HG03354 (cell line): ENCODE data around the gene RABGAP1.

ENCODE experiments used
- ATAC-seq: cut with Tn5 transposase; IDR thresholded peaks from one replicate; pipeline ENCODE4 v1.9.1; 2021; ENCODE audit warnings: mild to moderate bottlenecking; ENCODE audit not compliant: unreplicated experiment, poor library complexity, severe bottlenecking

The RABGAP1 gene

DNA sequence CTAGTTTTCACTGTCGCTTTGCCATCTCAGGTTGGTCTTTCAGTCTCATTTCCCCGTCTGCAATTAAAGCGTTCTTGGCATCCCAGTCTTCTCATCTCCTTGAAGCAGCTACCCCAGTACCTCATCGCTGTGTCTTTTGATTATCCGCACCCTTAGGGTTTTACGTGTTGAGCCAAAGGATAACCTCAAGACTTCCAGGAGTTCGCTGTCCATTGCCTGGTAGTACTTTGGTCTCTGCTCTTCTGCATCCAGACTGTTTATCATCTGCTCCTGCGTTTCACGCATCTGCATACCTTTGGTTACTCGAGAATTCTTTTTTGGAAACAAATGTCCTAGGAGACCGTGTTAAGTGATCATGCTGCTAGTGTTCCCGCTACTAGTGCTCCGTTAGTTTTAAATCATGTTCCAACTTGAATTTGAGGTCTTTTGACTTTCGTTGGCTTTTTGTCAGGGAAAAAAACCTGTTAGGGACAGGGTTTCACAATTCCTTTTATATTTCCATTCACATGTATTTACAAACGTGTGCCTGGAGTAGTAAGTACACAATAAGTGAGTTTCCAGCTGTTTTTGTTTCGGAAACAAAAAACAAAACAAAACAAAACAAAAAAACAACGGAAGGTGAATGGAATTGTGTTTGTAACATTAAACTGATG is 888 bp downstream of the RABGAP1 start:
- no peak for ATAC-seq

DNA sequence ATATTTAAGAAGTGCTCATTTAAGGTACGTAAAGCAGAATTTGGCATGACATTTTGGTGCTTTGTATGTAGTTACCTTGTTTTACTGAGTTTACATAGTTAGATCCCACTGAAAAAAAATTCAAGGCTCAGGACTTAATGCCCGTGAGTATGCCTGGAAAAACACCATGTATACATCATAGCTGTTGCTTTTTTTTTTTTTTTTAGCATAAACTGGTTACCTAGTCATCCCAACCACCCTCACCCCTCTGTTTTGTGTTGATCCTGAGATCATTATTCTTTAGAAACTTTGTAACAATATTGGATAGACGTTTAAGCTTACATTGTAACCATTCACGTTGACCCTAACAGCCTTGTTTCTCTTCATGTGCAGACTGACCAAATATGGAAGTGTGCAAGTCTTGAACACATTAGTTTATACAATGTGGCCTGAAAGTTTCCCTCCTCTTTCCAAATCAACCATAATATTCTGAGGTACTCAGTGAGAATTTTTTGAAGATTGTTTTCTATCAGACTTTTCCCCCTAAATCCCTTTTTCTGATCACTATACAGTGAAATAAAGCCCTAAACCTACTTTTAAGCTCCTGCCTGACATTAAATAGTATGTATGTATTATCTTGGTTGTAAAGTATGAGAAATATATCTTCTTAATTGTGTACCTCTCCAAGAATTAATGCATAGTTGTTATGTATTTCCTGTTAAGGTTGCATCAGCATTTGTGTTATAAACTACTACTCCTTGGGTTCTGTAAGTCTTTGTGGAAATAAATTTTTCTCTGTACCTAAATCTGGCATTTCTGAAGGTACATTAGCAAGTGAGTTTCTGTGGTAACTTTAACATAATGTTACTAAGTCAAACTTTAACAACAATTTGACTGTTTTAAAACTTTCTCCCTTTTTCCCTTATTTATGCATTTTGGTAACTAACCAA is 4.4 kb downstream of the RABGAP1 start:
- ATAC-seq: no peak

DNA sequence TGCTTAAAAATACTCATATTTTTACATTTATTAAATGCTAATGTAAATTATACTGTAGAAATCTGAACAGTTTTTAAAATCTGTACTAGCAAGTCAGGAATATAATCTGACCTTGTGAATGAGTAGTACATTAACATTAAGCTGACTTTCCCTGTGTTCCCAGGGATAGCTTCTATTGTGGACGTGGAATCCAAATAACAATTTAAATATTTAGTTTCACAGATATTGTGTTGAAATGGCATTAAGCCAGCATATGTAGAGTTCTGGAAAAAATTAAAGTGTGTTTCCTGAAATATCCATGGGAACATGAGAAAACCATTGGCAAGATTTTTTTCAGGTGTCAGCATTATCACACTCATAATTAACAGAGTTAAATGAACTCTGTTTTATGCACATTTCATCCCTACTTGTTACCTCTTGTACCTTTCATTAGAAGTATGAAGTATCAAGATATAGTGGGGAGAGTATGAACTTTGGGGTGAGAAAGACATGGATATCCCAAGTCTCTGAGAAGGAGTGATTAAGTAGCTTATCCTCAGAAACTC is 5.7 kb downstream of the RABGAP1 start:
- ATAC-seq: no peak

DNA sequence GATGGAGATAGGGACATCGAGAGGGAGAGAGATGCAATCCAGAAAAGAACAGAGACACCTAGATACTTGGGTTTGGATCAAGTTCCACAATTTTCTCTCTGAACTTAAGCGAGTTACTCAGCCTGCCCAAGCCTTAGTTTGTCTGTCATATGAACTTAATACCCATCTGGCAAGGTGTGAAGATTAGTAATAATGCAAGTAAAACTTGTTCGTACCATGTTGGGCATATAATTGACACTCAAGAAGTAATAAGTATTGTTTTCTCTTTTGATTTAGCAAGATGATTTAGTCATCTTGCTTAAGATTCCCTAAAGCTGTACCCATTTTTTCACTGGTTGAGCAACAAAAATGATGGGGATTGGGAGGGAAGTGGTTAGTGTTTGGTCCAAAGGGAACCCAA is 7.5 kb downstream of the RABGAP1 start:
- ATAC-seq: no peak

GRCh38 chr9:122949696-122950095 is 8.9 kb downstream of the RABGAP1 start:
- ATAC-seq: no peak

GRCh38 chr9:122950263-122950662 is 9.4 kb downstream of the RABGAP1 start:
- ATAC-seq: no peak

GRCh38 chr9:122951056-122951455 is 10.2 kb downstream of the RABGAP1 start:
- ATAC-seq: no peak

GRCh38 chr9:122954253-122954691 is 13.5 kb downstream of the RABGAP1 start:
- ATAC-seq: no peak

GRCh38 chr9:122955961-122956360 is 15.1 kb downstream of the RABGAP1 start:
- ATAC-seq: no peak

DNA sequence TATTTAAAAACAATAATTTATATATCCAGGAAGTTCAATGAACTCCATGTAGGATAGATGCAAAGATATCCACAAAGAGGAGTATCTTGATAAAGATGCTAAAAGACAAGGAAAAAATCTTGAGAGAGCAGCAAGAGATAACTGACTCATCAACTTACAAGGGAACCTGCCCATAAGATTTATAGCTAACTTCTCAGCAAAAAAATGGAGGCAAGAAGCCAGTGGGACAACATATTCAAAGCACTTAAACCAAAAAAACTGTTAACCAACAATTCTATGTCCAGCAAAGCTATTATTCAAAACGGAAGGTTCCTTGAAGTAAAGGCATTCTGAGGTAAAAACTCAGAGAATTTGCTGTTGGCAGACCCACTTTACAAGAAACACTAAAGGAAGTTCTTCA is 20.3 kb downstream of the RABGAP1 start:
- no peak for ATAC-seq

DNA sequence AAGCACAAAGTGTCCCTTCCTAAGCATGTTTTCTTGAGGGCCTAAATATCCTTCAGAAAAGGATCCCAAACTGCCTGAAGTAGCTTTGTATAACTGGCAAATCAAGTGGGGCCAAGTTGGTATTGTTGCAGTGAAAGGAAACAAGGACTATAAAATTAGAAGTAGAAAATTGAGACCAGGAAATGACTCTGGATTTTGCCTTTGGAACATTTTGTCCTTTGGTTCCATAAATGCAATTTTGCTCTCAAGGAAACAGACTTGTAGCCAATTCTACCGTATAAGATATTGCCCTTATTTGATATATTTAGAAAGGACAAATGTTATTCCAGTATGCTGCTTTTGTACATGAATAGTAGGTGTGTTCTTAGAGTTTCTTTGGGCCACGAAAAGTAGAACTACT is 34.4 kb downstream of the RABGAP1 start:
- no peak for ATAC-seq

GRCh38 chr9:122978601-122979000 is 37.8 kb downstream of the RABGAP1 start:
- no peak for ATAC-seq

DNA sequence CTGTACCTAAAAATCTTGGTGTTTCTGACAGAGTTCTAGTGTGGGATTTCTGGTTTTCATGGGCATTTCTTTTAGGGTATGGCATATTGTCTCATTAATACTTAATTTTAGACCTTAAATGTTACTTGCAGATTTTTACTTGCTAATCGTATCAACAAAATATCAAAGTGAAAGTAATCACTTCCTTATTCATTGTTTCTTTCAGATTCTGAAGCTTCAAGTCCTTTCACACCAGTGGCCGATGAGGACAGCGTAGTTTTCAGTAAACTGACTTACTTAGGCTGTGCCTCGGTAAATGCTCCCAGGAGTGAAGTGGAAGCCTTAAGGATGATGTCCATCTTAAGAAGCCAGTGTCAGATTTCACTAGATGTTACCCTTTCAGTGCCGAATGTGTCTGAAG is 45.2 kb downstream of the RABGAP1 start:
- no peak for ATAC-seq

- ATAC-seq: no peak
These were observed 47.3 kb downstream of the RABGAP1 start for GRCh38 chr9:122988141-122988540.

DNA sequence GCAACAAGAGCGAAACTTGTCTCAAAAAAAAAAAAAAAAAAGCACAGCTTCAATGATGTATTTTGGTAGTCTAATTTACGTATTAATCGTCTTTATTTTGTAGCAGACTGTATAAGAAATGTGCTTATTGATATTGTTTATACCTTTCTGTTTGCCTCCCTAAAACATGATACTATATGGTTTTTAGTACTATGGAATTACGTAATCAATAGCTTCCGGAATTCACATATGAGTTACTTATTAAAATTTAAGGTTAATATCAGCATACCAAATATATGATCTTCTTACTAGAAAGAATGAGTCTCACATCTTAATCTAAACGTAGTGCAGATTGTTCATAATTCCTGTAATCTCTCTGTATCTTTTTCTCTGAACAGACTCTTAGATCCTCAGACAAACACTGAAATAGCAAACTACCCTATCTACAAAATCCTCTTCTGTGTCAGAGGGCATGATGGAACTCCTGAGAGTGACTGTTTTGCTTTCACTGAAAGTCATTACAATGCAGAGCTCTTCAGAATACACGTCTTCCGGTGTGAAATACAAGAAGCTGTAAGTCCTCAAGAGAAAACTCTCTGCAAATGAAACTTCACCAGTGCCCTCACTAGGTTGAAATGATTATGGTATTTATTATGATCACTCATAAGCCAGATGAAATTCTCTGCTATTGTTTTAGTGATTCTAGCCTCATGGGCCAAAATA is 48.3 kb downstream of the RABGAP1 start:
- ATAC-seq: peak; percentile 79

- ATAC-seq: peak; percentile 59
These were observed 50.6 kb downstream of the RABGAP1 start for GRCh38 chr9:122991370-122991830.

- ATAC-seq: no peak
These were observed 55.8 kb downstream of the RABGAP1 start for GRCh38 chr9:122996586-122996985.

DNA sequence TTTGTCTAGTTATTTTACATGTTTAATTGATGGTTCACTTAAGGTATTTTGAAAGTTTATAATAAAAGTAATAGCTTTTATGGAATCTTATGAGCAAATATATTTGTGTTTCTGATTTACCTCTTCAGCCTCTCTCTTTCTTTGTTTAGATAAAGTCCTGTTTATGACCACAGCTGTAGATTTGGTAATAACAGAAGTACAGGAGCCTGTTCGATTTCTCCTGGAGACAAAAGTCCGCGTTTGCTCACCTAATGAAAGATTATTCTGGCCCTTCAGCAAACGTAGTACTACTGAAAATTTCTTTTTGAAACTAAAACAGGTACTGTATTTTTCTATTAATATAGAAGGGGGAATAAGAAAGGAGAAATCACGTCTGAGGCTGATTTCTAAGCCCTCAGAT is 57.6 kb downstream of the RABGAP1 start:
- ATAC-seq: no peak

DNA sequence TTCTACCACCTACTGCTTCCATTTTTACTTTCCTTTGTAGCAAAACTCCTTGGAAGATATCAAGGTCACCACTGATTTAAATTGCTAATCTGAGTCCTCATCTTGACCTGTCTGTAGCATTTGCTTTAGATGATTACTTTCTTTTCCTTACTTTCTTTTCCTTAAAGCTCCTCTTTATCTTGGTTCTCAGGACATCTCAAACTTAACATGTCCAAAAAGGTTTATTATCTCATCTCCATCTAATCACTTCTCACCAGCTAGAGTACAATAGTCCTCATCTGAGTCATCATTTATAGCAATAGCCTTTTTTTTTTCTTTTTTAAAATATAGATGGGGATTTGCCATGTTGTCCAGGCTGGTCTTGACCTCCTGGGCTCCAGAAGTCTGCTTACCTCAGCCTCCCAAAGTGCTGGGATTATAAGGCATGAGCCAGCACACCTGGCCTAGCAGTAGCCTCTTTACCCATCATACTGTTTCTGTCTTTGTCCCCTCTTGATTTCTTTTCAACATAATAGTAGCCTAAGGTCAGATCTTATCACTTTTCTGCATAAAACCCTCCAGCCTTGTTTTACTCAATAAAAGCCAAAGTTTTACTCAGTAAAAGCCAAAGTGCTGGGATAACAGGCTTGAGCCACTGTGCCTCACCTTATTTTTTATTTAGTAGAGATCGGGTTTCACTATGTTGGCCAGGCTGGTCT is 59.7 kb downstream of the RABGAP1 start:
- no peak for ATAC-seq

DNA sequence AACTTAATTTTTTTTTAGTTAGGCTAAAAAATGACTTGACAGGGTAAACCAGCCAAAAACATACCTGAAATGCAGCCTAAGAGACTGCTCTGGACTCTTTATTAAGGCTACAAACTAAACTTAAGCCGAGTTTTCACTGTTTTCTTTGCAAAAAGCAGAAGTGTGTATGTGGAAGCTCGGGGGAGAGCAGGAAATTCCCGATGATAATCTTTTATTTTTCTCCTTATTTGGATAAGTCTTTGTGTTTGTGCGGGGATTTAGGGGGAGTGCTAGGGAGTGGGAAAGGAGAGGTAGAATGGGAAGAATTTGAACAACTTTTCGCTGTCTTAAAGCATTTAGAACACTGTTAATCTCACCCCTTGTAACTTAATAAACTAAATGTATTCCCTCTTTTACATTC is 61.9 kb downstream of the RABGAP1 start:
- ATAC-seq: no peak
